ENCODE data around the gene FCGR2B. TPM values are rescaled to one million over a fixed set of nuclear protein-coding genes. Genes with fewer than 3 reads are reported as not detected.
A peak's percentile ranks its signal among the peaks of the same experiment; 100 is the strongest.
"Not testable (repeated sequence)": the region's sequence is repeated elsewhere in the genome, so short reads cannot be mapped to it uniquely, and the experiment has no call there.

Gene FCGR2B
- polyA plus RNA-seq, 1 of the 3 experiments (the other 2 are of a cell fraction): 0.05 TPM

DNA sequence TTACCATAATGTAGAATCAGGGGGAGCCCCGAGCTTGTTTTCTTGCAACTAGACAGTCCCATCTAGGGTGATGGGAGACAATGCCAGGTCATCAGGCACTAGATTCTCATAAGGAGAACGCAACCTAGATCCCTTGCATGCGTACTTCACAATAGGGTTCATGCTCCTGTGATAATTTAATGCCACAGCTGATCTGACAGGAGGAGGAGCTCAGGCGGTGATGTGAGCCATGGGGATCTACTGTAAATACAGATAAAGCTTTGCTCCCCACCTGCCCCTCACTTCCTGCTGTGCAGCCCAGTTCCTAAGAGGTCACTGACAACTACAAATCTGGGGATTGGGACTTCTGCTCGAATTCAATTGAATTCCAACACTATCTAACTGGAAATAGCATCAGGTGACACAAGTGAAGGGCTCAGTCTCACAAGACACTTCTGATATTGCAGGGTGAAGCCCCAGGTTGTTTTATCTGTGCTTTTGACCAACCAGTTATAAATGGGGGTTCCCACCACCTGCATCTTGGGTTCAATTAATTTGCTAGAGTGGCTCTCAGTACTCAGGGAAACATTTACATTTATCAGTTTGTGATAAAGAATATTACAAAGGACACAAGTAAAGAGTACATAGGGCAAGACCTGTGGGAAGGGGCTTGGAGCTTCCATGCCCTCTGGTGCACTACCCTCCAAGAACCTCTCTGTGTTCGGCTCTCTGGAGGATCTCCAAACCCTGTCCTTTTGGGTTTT lies 24.5 kb upstream of the FCGR2B start:
- CTCF ChIA-PET; H3K9me2 ChIP-seq; H4K20me1 ChIP-seq (ENCODE audit: insufficient read depth); H3K9me3 ChIP-seq; H3K27me3 ChIP-seq (ENCODE audit: insufficient read depth); H3F3A ChIP-seq (replicated peaks; ENCODE audit: insufficient read depth); H3K9ac ChIP-seq; DNase-seq; POLR2A ChIA-PET; H3K4me2 ChIP-seq; H3K4me3 ChIP-seq (ENCODE audit: low read depth in 2 of 2, low read length in 1 of 2); H3K27ac ChIP-seq (ENCODE audit: low read depth in 2 of 2, low read length in 1 of 2); H2AFZ ChIP-seq (ENCODE audit: low read depth); H3K4me1 ChIP-seq (ENCODE audit: control insufficient read depth in 1 of 2, insufficient read depth in 2 of 2, low read depth in 1 of 2, low read length in 1 of 2); H3K79me2 ChIP-seq (ENCODE audit: insufficient read depth); H3K36me3 ChIP-seq (replicated peaks in 1 of 2; ENCODE audit: control insufficient read depth in 1 of 2, insufficient read depth in 2 of 2, low read length in 1 of 2): not testable (repeated sequence)
- 0% methylated on average over 1 of the region's 6 CpGs for WGBS (ENCODE audit: low lambda C conversion rate)

DNA sequence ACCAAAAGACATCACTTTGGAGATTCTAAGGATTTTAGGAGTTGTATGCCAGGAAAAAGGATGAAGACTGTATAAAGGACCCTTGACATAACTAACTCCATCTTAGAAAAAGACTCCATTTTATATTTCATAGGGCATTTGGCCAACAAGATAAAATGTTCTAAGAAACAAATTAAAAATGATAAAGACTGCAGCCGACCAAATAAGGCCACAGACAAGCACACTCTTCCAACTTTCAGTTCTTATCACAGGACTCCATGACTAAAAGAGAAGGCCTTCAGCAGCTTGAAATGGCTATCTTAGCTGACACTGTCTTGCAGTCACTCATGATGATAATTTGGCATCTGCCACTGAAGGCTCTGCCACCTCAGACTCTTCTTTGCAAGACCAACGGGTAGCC lies 23.7 kb upstream of the FCGR2B start:
- DNase-seq; H3K36me3 ChIP-seq (replicated peaks in 1 of 2; ENCODE audit: control insufficient read depth in 1 of 2, insufficient read depth in 2 of 2, low read length in 1 of 2); H3K27ac ChIP-seq (ENCODE audit: low read depth in 2 of 2, low read length in 1 of 2); H3K9me2 ChIP-seq; H3F3A ChIP-seq (replicated peaks; ENCODE audit: insufficient read depth); H3K4me1 ChIP-seq (ENCODE audit: control insufficient read depth in 1 of 2, insufficient read depth in 2 of 2, low read depth in 1 of 2, low read length in 1 of 2); CTCF ChIA-PET; H3K4me3 ChIP-seq (ENCODE audit: low read depth in 2 of 2, low read length in 1 of 2); H4K20me1 ChIP-seq (ENCODE audit: insufficient read depth); H3K4me2 ChIP-seq; H3K27me3 ChIP-seq (ENCODE audit: insufficient read depth); H3K9ac ChIP-seq; H2AFZ ChIP-seq (ENCODE audit: low read depth); POLR2A ChIA-PET; H3K79me2 ChIP-seq (ENCODE audit: insufficient read depth); H3K9me3 ChIP-seq: not testable (repeated sequence)
- WGBS (ENCODE audit: low lambda C conversion rate): 0% methylated on average over 2 of the region's 2 CpGs

DNA sequence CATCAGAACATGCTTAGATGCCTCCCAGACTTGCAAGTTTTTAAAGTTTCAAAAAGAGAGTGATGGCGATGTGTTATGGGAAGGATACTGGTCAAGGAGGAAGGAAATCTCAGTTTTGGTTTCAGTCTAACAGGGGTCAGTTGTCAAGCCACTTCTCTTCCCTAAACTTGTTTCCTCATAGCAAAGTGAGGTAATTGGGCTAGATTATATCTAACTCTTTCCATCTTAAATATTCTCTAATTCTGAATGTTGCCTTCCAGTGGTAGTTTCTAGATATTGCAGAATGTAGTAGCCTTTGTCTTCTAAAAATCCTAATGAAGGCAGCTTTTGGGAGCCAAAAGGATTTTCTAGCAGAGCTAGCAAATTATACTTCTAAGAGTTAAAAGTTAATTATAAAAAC lies 20.2 kb upstream of the FCGR2B start:
- H3K9me3 ChIP-seq; H3K4me1 ChIP-seq (ENCODE audit: control insufficient read depth in 1 of 2, insufficient read depth in 2 of 2, low read depth in 1 of 2, low read length in 1 of 2); H3F3A ChIP-seq (replicated peaks; ENCODE audit: insufficient read depth); POLR2A ChIA-PET; H3K9me2 ChIP-seq; H3K79me2 ChIP-seq (ENCODE audit: insufficient read depth); H4K20me1 ChIP-seq (ENCODE audit: insufficient read depth); H2AFZ ChIP-seq (ENCODE audit: low read depth); DNase-seq; CTCF ChIA-PET; H3K36me3 ChIP-seq (replicated peaks in 1 of 2; ENCODE audit: control insufficient read depth in 1 of 2, insufficient read depth in 2 of 2, low read length in 1 of 2); H3K27ac ChIP-seq (ENCODE audit: low read depth in 2 of 2, low read length in 1 of 2); H3K9ac ChIP-seq; H3K4me2 ChIP-seq; H3K4me3 ChIP-seq (ENCODE audit: low read depth in 2 of 2, low read length in 1 of 2); H3K27me3 ChIP-seq (ENCODE audit: insufficient read depth): not testable (repeated sequence)
- 13% methylated on average over 1 of the region's 1 CpG for WGBS (ENCODE audit: low lambda C conversion rate)
- TF ChIP-seq, protein P1, sequence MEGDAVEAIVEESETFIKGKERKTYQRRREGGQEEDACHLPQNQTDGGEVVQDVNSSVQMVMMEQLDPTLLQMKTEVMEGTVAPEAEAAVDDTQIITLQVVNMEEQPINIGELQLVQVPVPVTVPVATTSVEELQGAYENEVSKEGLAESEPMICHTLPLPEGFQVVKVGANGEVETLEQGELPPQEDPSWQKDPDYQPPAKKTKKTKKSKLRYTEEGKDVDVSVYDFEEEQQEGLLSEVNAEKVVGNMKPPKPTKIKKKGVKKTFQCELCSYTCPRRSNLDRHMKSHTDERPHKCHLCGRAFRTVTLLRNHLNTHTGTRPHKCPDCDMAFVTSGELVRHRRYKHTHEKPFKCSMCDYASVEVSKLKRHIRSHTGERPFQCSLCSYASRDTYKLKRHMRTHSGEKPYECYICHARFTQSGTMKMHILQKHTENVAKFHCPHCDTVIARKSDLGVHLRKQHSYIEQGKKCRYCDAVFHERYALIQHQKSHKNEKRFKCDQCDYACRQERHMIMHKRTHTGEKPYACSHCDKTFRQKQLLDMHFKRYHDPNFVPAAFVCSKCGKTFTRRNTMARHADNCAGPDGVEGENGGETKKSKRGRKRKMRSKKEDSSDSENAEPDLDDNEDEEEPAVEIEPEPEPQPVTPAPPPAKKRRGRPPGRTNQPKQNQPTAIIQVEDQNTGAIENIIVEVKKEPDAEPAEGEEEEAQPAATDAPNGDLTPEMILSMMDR (IDR thresholded peaks at IDR 0.05): peak; percentile 24

DNA sequence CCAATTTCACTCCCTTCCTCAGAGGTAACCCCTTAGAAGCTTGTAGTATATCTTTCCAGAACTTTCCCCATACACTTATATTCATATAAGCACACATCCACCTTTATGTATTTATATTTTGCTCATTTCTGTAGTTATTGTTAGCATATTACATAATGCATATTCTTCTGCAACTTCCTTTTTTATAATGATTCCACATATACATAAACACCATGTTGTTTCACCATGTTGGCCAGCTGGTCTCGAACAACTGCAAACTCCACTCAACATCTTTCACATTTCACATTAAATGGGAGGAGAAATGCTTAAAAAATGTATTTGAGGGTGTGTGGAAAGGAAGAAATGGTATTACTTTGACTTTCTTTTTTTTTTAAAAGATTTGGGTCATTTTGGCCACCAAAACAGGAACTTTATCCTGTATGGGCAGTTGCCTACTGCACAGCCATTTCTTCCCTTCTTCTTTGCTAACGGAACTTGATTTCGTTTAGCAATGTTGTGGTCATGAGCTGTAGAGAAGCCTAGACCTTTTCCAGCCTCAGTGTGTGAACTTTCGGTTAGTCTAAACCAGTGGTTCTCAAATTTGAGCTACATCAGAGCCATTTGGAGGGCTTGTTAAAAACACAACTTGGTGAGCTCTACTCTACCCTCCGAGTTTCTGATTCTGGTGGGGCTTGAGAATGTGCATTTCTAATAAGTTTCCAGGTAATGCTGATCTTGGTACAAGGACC lies 19.3 kb upstream of the FCGR2B start:
- WGBS (ENCODE audit: low lambda C conversion rate): 10% methylated on average over 4 of the region's 5 CpGs
- CTCF ChIA-PET; H3K79me2 ChIP-seq (ENCODE audit: insufficient read depth); H3K9me2 ChIP-seq; H4K20me1 ChIP-seq (ENCODE audit: insufficient read depth); POLR2A ChIA-PET; H3K9ac ChIP-seq; H3K9me3 ChIP-seq; H3K36me3 ChIP-seq (replicated peaks in 1 of 2; ENCODE audit: control insufficient read depth in 1 of 2, insufficient read depth in 2 of 2, low read length in 1 of 2); DNase-seq; H3K27ac ChIP-seq (ENCODE audit: low read depth in 2 of 2, low read length in 1 of 2); H3F3A ChIP-seq (replicated peaks; ENCODE audit: insufficient read depth); H3K27me3 ChIP-seq (ENCODE audit: insufficient read depth); H3K4me3 ChIP-seq (ENCODE audit: low read depth in 2 of 2, low read length in 1 of 2); H3K4me1 ChIP-seq (ENCODE audit: control insufficient read depth in 1 of 2, insufficient read depth in 2 of 2, low read depth in 1 of 2, low read length in 1 of 2); H2AFZ ChIP-seq (ENCODE audit: low read depth); H3K4me2 ChIP-seq: not testable (repeated sequence)

DNA sequence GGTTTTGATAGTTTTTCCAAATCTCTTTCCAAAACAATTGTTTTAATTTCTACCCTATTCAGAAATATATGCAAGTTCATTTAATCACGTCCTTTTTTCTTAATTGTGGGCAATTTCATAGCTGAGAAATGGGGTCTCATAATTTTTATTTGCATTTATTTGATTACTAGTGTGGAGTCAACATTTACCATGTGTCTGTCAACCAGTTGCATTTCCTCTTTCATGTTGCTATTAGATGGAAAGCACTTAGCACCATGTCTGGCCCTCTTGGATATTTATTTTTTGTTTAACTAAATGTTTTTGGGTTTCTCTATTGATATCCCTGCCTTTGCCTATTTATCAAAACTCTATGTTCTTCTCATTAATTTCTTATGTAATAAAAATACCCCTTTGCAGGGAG lies 18.1 kb upstream of the FCGR2B start:
- H3K27ac ChIP-seq (ENCODE audit: low read depth in 2 of 2, low read length in 1 of 2); H3K4me1 ChIP-seq (ENCODE audit: control insufficient read depth in 1 of 2, insufficient read depth in 2 of 2, low read depth in 1 of 2, low read length in 1 of 2); H3K9ac ChIP-seq; H3K9me2 ChIP-seq; H3K4me2 ChIP-seq; H3K79me2 ChIP-seq (ENCODE audit: insufficient read depth); H3K9me3 ChIP-seq; H4K20me1 ChIP-seq (ENCODE audit: insufficient read depth); H3K36me3 ChIP-seq (replicated peaks in 1 of 2; ENCODE audit: control insufficient read depth in 1 of 2, insufficient read depth in 2 of 2, low read length in 1 of 2); POLR2A ChIA-PET; H3K4me3 ChIP-seq (ENCODE audit: low read depth in 2 of 2, low read length in 1 of 2); H2AFZ ChIP-seq (ENCODE audit: low read depth); CTCF ChIA-PET; H3K27me3 ChIP-seq (ENCODE audit: insufficient read depth); H3F3A ChIP-seq (replicated peaks; ENCODE audit: insufficient read depth); DNase-seq: not testable (repeated sequence)
- WGBS (ENCODE audit: low lambda C conversion rate): 2% methylated on average over 1 of the region's 1 CpG

All from SK-N-SH (cell line).